ENCODE measurements around the gene AGMO. TPM values are rescaled to one million over a fixed set of nuclear protein-coding genes. Genes with fewer than 3 reads are reported as not detected.

Gene AGMO
- total RNA-seq, 3 donors from 2014 or later = 0.89 to 3.0 (median 1.3) TPM

DNA sequence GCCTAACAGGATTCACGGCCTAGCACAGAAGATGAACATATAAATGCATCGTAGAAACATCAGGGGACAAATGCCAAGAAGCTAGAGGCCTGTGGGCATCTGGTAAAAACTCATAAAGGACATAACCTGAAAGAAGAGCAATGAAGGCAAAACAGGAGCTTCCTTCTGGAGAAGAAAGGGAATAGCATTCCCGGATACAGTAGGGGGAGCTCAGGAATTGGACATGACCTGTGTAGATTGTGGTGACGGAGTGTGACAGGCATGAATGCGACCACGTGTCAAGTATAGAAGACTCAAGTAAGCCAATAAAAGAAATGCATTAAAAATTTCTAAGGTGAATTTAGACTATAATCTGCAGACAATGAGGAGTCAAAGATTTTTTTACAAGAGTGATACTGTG lies 270.1 kb downstream of the AGMO start:
- H3K36me3 ChIP-seq (ENCODE audit: low read depth) = no peaks in the 10 kb centered on the region
- DNase-seq (no peak), ATAC-seq (no peak)
- H3K4me3 ChIP-seq = no peak overlapping the region
- no peaks in the 10 kb centered on the region for H3K4me1 ChIP-seq (ENCODE audit: low read depth)
- intact Hi-C loops (cut with DNase I, micrococcal nuclease) = no loop called here
- no peaks in the 10 kb centered on the region for H3K9me3 ChIP-seq
- no peak for TF ChIP-seq CTCF (IDR thresholded peaks at IDR 0.05)

- Histone ChIP-seq H3K4me1 (ENCODE audit: low read depth) (no peaks in the 10 kb centered on the region), H3K36me3 (ENCODE audit: low read depth) (no peaks in the 10 kb centered on the region), H3K9me3 (no peaks in the 10 kb centered on the region), H3K4me3 (no peak overlapping the region)
- TF ChIP-seq CTCF (IDR thresholded peaks at IDR 0.05) = no peak
- no peak for DNase-seq
- intact Hi-C loops (cut with DNase I, micrococcal nuclease) = no loop called here
- no peak for ATAC-seq
These were observed 273.1 kb downstream of the AGMO start for GRCh38 chr7:15288741-15289140.

GRCh38 chr7:15284396-15284795 lies 277.4 kb downstream of the AGMO start:
- intact Hi-C loops (cut with DNase I, micrococcal nuclease) = no loop called here
- Histone ChIP-seq H3K36me3 (ENCODE audit: low read depth) (no peaks in the 10 kb centered on the region), H3K4me3 (no peak overlapping the region), H3K4me1 (ENCODE audit: low read depth) (no peaks in the 10 kb centered on the region), H3K9me3 (peaks cover 6% of the 10 kb centered on the region)
- ATAC-seq (no peak), DNase-seq (no peak)
- TF ChIP-seq CTCF (IDR thresholded peaks at IDR 0.05) = no peak

GRCh38 chr7:15280078-15280733 lies 281.6 kb downstream of the AGMO start:
- intact Hi-C loops (cut with DNase I, micrococcal nuclease) = no loop called here
- no peak for TF ChIP-seq CTCF (IDR thresholded peaks at IDR 0.05)
- DNase-seq (no peak), ATAC-seq (no peak)
- Histone ChIP-seq H3K4me1 (ENCODE audit: low read depth) (no peaks in the 10 kb centered on the region), H3K36me3 (ENCODE audit: low read depth) (no peaks in the 10 kb centered on the region), H3K9me3 (peaks cover 17% of the 10 kb centered on the region), H3K4me3 (no peak overlapping the region)

DNA sequence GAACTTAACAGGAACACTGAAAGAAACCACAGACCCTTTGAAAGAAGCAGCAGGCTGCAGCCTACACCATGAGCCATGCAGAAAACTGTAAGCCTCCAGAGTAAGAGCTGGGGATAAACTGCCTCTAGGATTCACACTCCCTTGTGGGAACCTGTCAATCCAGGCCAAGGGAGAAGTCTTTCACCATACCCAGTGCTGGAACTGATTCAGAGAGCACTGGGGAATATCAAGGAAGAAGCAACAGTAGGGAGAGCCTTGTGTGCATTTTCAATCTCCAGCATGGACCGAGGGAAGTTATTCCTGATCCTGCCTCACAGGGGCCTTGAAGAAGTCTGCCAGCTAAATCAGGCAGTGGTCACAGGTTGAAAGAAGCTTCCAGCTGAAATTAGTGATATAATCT lies 282.2 kb downstream of the AGMO start:
- no peak for ATAC-seq
- no peak overlapping the region for H3K4me3 ChIP-seq
- peaks cover 17% of the 10 kb centered on the region for H3K9me3 ChIP-seq

More for the DNA sequence above, 282.2 kb downstream of the AGMO start:
- no peaks in the 10 kb centered on the region for H3K4me1 ChIP-seq (ENCODE audit: low read depth)
- DNase-seq = no peak
- H3K36me3 ChIP-seq (ENCODE audit: low read depth) = no peaks in the 10 kb centered on the region
- TF ChIP-seq CTCF (IDR thresholded peaks at IDR 0.05) = no peak
- intact Hi-C loops (cut with DNase I, micrococcal nuclease) = no loop called here

All from mucosa of descending colon (tissue), 3 donors.